Measurements from ENCODE around the gene CFD. TPM values are rescaled to one million over a fixed set of nuclear protein-coding genes. Genes with fewer than 3 reads are reported as not detected.
"Not testable (repeated sequence)": the region's sequence is repeated elsewhere in the genome, so short reads cannot be mapped to it uniquely, and the experiment has no call there.

The CFD gene
- polyA plus RNA-seq, 1 donor, result 4.1 TPM

- no peak for DNase-seq
Measured at GRCh38 chr19:825897-826644, 33.4 kb upstream of the CFD start.

- no peak for DNase-seq
Measured at GRCh38 chr19:827314-827709, 32.2 kb upstream of the CFD start.

GRCh38 chr19:827710-828321, 31.6 kb upstream of the CFD start, which contains the start of gene AZU1:
Gene AZU1, plus strand, starts transcription at chr19:827837. Its CDS starts 10 bp downstream, at chr19:827847.
- DNase-seq, result no peak

GRCh38 chr19:829129-829758, 30.2 kb upstream of the CFD start:
- DNase-seq, result no peak

- DNase-seq, result no peak
Measured at GRCh38 chr19:831407-832369, 27.8 kb upstream of the CFD start.

- DNase-seq, result no peak
Measured at GRCh38 chr19:834216-834615, 25.2 kb upstream of the CFD start.

GRCh38 chr19:835210-835810, 24.2 kb upstream of the CFD start:
- no peak for DNase-seq

- DNase-seq, result no peak
Measured at GRCh38 chr19:840519-841206, 18.8 kb upstream of the CFD start, which contains the start of gene PRTN3. Gene PRTN3, plus strand, starts transcription at chr19:840999. Its CDS starts 10 bp downstream, at chr19:841009.

GRCh38 chr19:842802-843179, 16.7 kb upstream of the CFD start:
- not testable (repeated sequence) for DNase-seq

- DNase-seq, result no peak
Measured at GRCh38 chr19:843180-843835, 16.2 kb upstream of the CFD start.

GRCh38 chr19:843836-844545, 15.5 kb upstream of the CFD start:
- DNase-seq, result no peak

GRCh38 chr19:844546-844971, 14.9 kb upstream of the CFD start:
- DNase-seq, result no peak

- DNase-seq, result no peak
Measured at GRCh38 chr19:845707-846521, 13.6 kb upstream of the CFD start.

GRCh38 chr19:848386-848921, 11.0 kb upstream of the CFD start:
- no peak for DNase-seq

- not testable (repeated sequence) for DNase-seq
Measured at GRCh38 chr19:849195-849594, 10.3 kb upstream of the CFD start.

- peak; percentile 83 for DNase-seq
Measured at GRCh38 chr19:850221-850978, 9.1 kb upstream of the CFD start.

GRCh38 chr19:850979-851335, 8.5 kb upstream of the CFD start:
- DNase-seq, result no peak

Measured in hindlimb muscle (tissue), 1 donor.